ENCODE measurements around the gene ARHGAP33.

Gene ARHGAP33

GRCh38 chr19:35776102-35776788 is 881 bp downstream of the ARHGAP33 start:
- FAIRE-seq: no peak
- DNase-seq (ENCODE audit: insufficient read length, low spot score): no peak

GRCh38 chr19:35777086-35777841 is 1.9 kb downstream of the ARHGAP33 start:
- no peak for FAIRE-seq
- no peak for DNase-seq (ENCODE audit: insufficient read length, low spot score)

- DNase-seq (ENCODE audit: insufficient read length, low spot score) (no peak), FAIRE-seq (no peak)
Measured at GRCh38 chr19:35777961-35778360, 2.6 kb downstream of the ARHGAP33 start.

GRCh38 chr19:35779033-35779432 is 3.7 kb downstream of the ARHGAP33 start:
- FAIRE-seq: no peak

GRCh38 chr19:35780058-35780457 is 4.7 kb downstream of the ARHGAP33 start:
- DNase-seq (ENCODE audit: insufficient read length, low spot score) (no peak), FAIRE-seq (no peak)

More at GRCh38 chr19:35779033-35779432, 3.7 kb downstream of the ARHGAP33 start:
- DNase-seq (ENCODE audit: insufficient read length, low spot score): no peak

- no peak for FAIRE-seq
- DNase-seq (ENCODE audit: insufficient read length, low spot score): no peak
Measured at GRCh38 chr19:35780717-35781116, 5.4 kb downstream of the ARHGAP33 start.

GRCh38 chr19:35781650-35782049 is 6.3 kb downstream of the ARHGAP33 start:
- FAIRE-seq (no peak), DNase-seq (ENCODE audit: insufficient read length, low spot score) (no peak)

- FAIRE-seq (no peak), DNase-seq (ENCODE audit: insufficient read length, low spot score) (no peak)
Measured at GRCh38 chr19:35782589-35782988, 7.2 kb downstream of the ARHGAP33 start.

GRCh38 chr19:35783469-35784434 is 8.4 kb downstream of the ARHGAP33 start:
- FAIRE-seq (no peak), DNase-seq (ENCODE audit: insufficient read length, low spot score) (no peak)

- DNase-seq (ENCODE audit: insufficient read length, low spot score) (no peak), FAIRE-seq (no peak)
Measured at GRCh38 chr19:35784503-35785338, 9.4 kb downstream of the ARHGAP33 start.

GRCh38 chr19:35785339-35785627 is 9.9 kb downstream of the ARHGAP33 start:
- DNase-seq (ENCODE audit: insufficient read length, low spot score): no peak

GRCh38 chr19:35786299-35787160 is 11.2 kb downstream of the ARHGAP33 start:
- FAIRE-seq (no peak), DNase-seq (ENCODE audit: insufficient read length, low spot score) (no peak)

More at GRCh38 chr19:35785339-35785627, 9.9 kb downstream of the ARHGAP33 start:
- FAIRE-seq: no peak

- no peak for DNase-seq (ENCODE audit: insufficient read length, low spot score)
Measured at GRCh38 chr19:35787227-35787799, 11.9 kb downstream of the ARHGAP33 start.

GRCh38 chr19:35788205-35788960 is 13.0 kb downstream of the ARHGAP33 start:
- no peak for FAIRE-seq
- no peak for DNase-seq (ENCODE audit: insufficient read length, low spot score)

More at GRCh38 chr19:35787227-35787799, 11.9 kb downstream of the ARHGAP33 start:
- FAIRE-seq: no peak

GRCh38 chr19:35789195-35789977 is 14.0 kb downstream of the ARHGAP33 start:
- DNase-seq (ENCODE audit: insufficient read length, low spot score) (no peak), FAIRE-seq (no peak)

GRCh38 chr19:35789978-35790944 is 14.9 kb downstream of the ARHGAP33 start:
- FAIRE-seq (no peak), DNase-seq (ENCODE audit: insufficient read length, low spot score) (no peak)
